GM12878 (cell line): ENCODE measurements around the gene ARHGEF26. TPM values are rescaled to one million over a fixed set of nuclear protein-coding genes. Genes with fewer than 3 reads are reported as not detected.

Experiments
- ATAC-seq: fragments of 200-7000 bp; cut with Tn5 transposase; 3 replicates; pipeline ENCODE4 v1.9.1; 2020; ENCODE audit warnings: mild to moderate bottlenecking, moderate library complexity
- Bru-seq: library from RNA; stranded (reverse); fragments of 400-500 nt; gene quantifications from one replicate; lab custom pipeline; 2021; lab: Mats Ljungman, UMichigan
- BruChase-seq, 2 experiments: library from RNA; stranded (reverse); fragments of 400-500 nt; gene quantifications; one replicate each; lab custom pipeline; 2021; lab: Mats Ljungman, UMichigan
- BruUV-seq: library from RNA; stranded (reverse); fragments of 400-500 nt; replicated peaks from 2 replicates; lab custom pipeline; 2021; lab: Mats Ljungman, UMichigan
- CTCF ChIA-PET: fragments of 300-600 bp; sonication (Branson Sonifier 250); formaldehyde crosslinking; extraction: SDS; loops from one replicate; lab custom pipeline; 2021; ENCODE audit warnings: inconsistent platforms; lab: Yijun Ruan, JAX
- POLR2A ChIA-PET: fragments of 350-600 bp; formaldehyde crosslinking; extraction: SDS; loops from one replicate; lab custom pipeline; 2021; ENCODE audit warnings: inconsistent platforms; lab: Charles Lee
- RAD21 ChIA-PET: fragments of 300-600 bp; sonication (Branson Sonifier 250); formaldehyde crosslinking; loops from one replicate; lab custom pipeline; 2023; ENCODE audit warnings: antibody characterized with exemption; ENCODE audit not compliant: unreplicated experiment; lab: Charles Lee
- SMC1A ChIA-PET: fragments of 300-600 bp; sonication (Branson Sonifier 250); formaldehyde crosslinking; loops from one replicate; lab custom pipeline; 2023; ENCODE audit not compliant: unreplicated experiment, uncharacterized antibody; lab: Charles Lee
- DNase-seq: peaks from one replicate; pipeline ENCODE4 v3.0.0-alpha.2; 2011; ENCODE audit warnings: low read depth, low spot score
- FAIRE-seq: peaks from 3 replicates; lab custom pipeline; 2011; peaks lifted over from hg19 to GRCh38; lab: Jason Lieb, UNC
- H2AFZ ChIP-seq: 2 replicates; pipeline ENCODE4 v1.6.0; 2011; ENCODE audit warnings: low read depth, low read length, control low read depth; ENCODE audit not compliant: control insufficient read depth
- H3K27ac ChIP-seq: 2 replicates; pipeline ENCODE4 v1.5.1; 2011; ENCODE audit warnings: control low read depth; ENCODE audit not compliant: control insufficient read depth, insufficient read depth
- H3K27me3 ChIP-seq, 2 experiments: replicated peaks in 1 of 2; 2 replicates each; pipeline versions ENCODE4 v1.6.0 to v1.6.1; 2011; ENCODE audit warnings: low read length in 1 of 2; ENCODE audit not compliant: control insufficient read depth in 2 of 2, insufficient read depth in 2 of 2
- H3K36me3 ChIP-seq, 2 experiments: 2 replicates each; pipeline ENCODE4 v1.5.1; 2011; ENCODE audit warnings: low read length in 1 of 2; ENCODE audit not compliant: control insufficient read depth in 2 of 2, insufficient read depth in 2 of 2
- H3K4me1 ChIP-seq: 2 replicates; pipeline ENCODE4 v1.6.1; 2011; ENCODE audit warnings: mild to moderate bottlenecking, low read length, moderate library complexity, mixed read lengths; ENCODE audit not compliant: control insufficient read depth, insufficient read depth
- H3K4me2 ChIP-seq: 2 replicates; pipeline ENCODE4 v1.6.0; 2011; ENCODE audit warnings: control low read depth; ENCODE audit not compliant: control insufficient read depth, insufficient read depth
- H3K4me3 ChIP-seq: fragments of 200-600 bp; sonication (generic); 2 replicates; pipeline ENCODE4 v1.5.1; 2016
- H3K79me2 ChIP-seq: 2 replicates; pipeline ENCODE4 v1.6.0; 2011; ENCODE audit warnings: low read length; ENCODE audit not compliant: control insufficient read depth, insufficient read depth
- H3K9ac ChIP-seq: 2 replicates; pipeline ENCODE4 v1.8.0; 2011; ENCODE audit warnings: low read length, control low read depth, mixed read lengths; ENCODE audit not compliant: control insufficient read depth, insufficient read depth
- H3K9me3 ChIP-seq: replicated peaks from 3 replicates; pipeline ENCODE4 v1.5.1; 2011; ENCODE audit warnings: mild to moderate bottlenecking, low read length; ENCODE audit not compliant: control insufficient read depth, insufficient read depth
- H4K20me1 ChIP-seq: 2 replicates; pipeline ENCODE4 v1.6.0; 2011; ENCODE audit not compliant: control insufficient read depth, insufficient read depth
- EGR1 ChIP-seq, 2 experiments: IDR thresholded peaks; 1 replicate in 1 of 2; 2 replicates in 1 of 2; pipeline ENCODE4 v1.6.1; 2011 to 2012; ENCODE audit warnings: low read depth in 2 of 2, low read length in 2 of 2, borderline replicate concordance in 1 of 2, mild to moderate bottlenecking in 1 of 2, moderate library complexity in 1 of 2
- SIN3A ChIP-seq: IDR thresholded peaks from 2 replicates; pipeline ENCODE4 v1.6.1; 2012; ENCODE audit warnings: low read depth, low read length, improper control_type of control experiment
- WGBS: methylation state at CpG from one replicate; pipeline ENCODE4 v1.1.6; 2016; ENCODE audit warnings: low lambda C conversion rate; ENCODE audit not compliant: insufficient replicate concordance, insufficient coverage; ENCODE audit errors: missing lambda C conversion rate; 5-methylcytosine and 5-hydroxymethylcytosine counted together
- in situ Hi-C: fragments of 300-500 bp; cut with MboI; formaldehyde crosslinking; loops from 9 replicates; pipeline ENCODE4 v1.14.3; 2018; ENCODE audit warnings: mixed read lengths
- intact Hi-C: fragments of 100-400 bp; cut with micrococcal nuclease; formaldehyde crosslinking; loops from one replicate; pipeline ENCODE4 v1.14.2; 2022; ENCODE audit not compliant: unreplicated experiment
- long read RNA-seq, 2 experiments: library from polyadenylated mRNA; unstranded; transcript quantifications; one replicate each; pipeline ENCODE4 v2.0.0, GENCODE V29; 2019 to 2020
- polyA minus RNA-seq, 3 experiments: library from RNA; depleted of rRNA, polyadenylated mRNA; stranded (reverse); fragments of >200 nt; gene quantifications; 2 replicates each; pipeline ENCODE4 v1.2.3, GENCODE V29; 2011
- polyA plus RNA-seq, 11 experiments: library from polyadenylated mRNA; depleted of rRNA in 4 of 11; unstranded in 6 of 11; stranded (reverse) in 5 of 11; fragments of >200 nt; fragmentation: Nextera tagmentation in 4 of 11; fragmentation: Illumina TruSeq in 1 of 11; extraction: Ambion mirVana in 4 of 11; extraction: Trizol in 1 of 11; gene quantifications; 1 replicate in 1 of 11; 2 replicates in 10 of 11; pipeline versions ENCODE4 v1.2.1 to v1.2.3, GENCODE V29; 2011 to 2016; ENCODE audit warnings: inconsistent platforms in 2 of 11, missing spikeins in 2 of 11, low read depth in 1 of 11
- total RNA-seq, 4 experiments: library from RNA; depleted of rRNA in 3 of 4; stranded (reverse); fragments of >200 nt in 3 of 4; fragmentation: Illumina TruSeq in 1 of 4; extraction: Trizol in 1 of 4; gene quantifications; 2 replicates each; pipeline versions ENCODE4 v1.2.1 to v1.2.3, GENCODE V29; 2013 to 2021

ARHGEF26 gene
- total RNA-seq (2013; cell fraction: nucleolus; rRNA removed), result not detected in 2 replicates
- total RNA-seq (2014; rRNA removed) (0.06 TPM in 1 of 2 replicates, not detected in the other), total RNA-seq (2014; rRNA removed; fragmentation: Illumina TruSeq; extraction: Trizol) (0.04 TPM in 1 of 2 replicates, not detected in the other), total RNA-seq (2021) (0.05 TPM in 1 of 2 replicates, not detected in the other), polyA plus RNA-seq (2011; rRNA removed) (0.12 and 0.13 TPM in 2 replicates), polyA plus RNA-seq (2014; fragmentation: Illumina TruSeq; extraction: Trizol) (0.04 TPM in 1 of 2 replicates, not detected in the other), polyA plus RNA-seq (2014; fragmentation: Nextera tagmentation; extraction: Ambion mirVana) (under 1 TPM; 0.02 to 0.05 TPM), polyA plus RNA-seq (2014; rRNA removed) (0.03 TPM in 1 of 2 replicates, not detected in the other), polyA plus RNA-seq (2016; fragmentation: Nextera tagmentation; extraction: Ambion mirVana) (under 1 TPM; 0.45 to 0.47 TPM), polyA minus RNA-seq (2011; rRNA and poly(A)+ RNA removed) (0.05 and 0.07 TPM in 2 replicates), Bru-seq, nascent RNA (percentile 7 among the genes with signal in this experiment), BruChase-seq, experiment 1, labeled RNA remaining after a 6-hour chase (percentile 11 among the genes with signal in this experiment), BruChase-seq, experiment 2, labeled RNA remaining after a 2-hour chase (percentile 15 among the genes with signal in this experiment)
- polyA plus RNA-seq (2011; ENCODE audit: low read depth), result not detected
- polyA plus RNA-seq (2011; cell fraction: cytosol; rRNA removed), result 0.03 and 0.09 TPM in 2 replicates
- 0.09 and 0.15 TPM in 2 replicates for polyA plus RNA-seq (2011; cell fraction: nucleus; rRNA removed)
- 0.03 and 0.04 TPM in 2 replicates for polyA plus RNA-seq (2012)
- not detected in 2 replicates for polyA minus RNA-seq (2011; cell fraction: cytosol; rRNA and poly(A)+ RNA removed)
- 0.36 and 0.38 TPM in 2 replicates for polyA minus RNA-seq (2011; cell fraction: nucleus; rRNA and poly(A)+ RNA removed)
- long read RNA-seq, experiment 1, partial matches to known transcripts, result 1 of 1 reads
- long read RNA-seq, experiment 1, other reads (novel, unspliced or antisense), result 0 of 1 reads
- long read RNA-seq, experiment 2, partial matches to known transcripts, result 0 of 1 reads
- long read RNA-seq, experiment 2, other reads (novel, unspliced or antisense), result 1 of 1 reads

DNA sequence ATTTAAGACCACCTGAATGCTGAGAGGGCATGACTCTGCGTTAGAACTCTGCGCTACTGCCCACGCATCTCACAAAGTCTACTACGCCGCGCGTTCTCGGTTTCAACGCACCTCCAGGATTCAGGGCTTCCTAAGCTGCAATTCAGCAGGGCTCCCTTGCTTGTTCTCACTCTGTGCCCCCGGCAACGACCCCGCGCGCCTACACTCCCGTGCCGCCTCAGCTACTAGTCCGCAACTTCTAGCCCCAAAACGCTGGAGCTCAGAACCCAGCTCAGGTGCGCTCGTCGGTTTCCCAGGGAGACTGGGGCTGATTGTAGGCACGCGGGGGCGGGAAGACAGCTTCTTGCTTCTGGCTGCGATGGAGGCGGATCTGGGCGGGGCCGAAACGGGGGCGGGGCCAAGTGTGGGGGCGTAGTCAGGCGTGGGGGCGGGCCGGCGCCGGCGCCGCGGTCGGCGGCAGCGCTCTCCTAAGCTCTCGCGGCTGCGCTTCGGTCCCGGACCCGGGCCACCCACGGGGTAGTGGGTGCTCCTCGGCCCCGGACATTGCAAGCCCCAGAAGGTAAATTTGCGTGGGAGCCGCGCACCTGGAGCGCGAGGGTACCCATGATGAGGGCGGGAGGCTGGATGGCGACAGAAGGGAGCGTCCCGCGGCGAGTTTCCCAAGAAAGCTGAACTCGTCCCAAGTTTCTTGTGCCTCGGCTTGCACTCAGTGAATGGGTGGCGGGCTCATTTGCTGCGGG, at the start of gene ARHGEF26:
ARHGEF26 (plus strand) TSS at position 430 of the 740 bp plus-strand sequence. CDS start 603 bp downstream, outside the sequence.
- intact Hi-C loops, result no loop called here
- H2AFZ ChIP-seq, result peak within 1 kb of the TSS; percentile 37

More for the DNA sequence above, at the start of gene ARHGEF26:
- POLR2A ChIA-PET, result interaction anchor here (0.6 to 0.7 kb wide), 2 partner anchors 587 to 867 kb away, joined by 3 to 4 read pairs; no protein-coding TSS in a partner anchor
- Histone ChIP-seq H3K9ac (no peak within 1 kb of the TSS), H3K36me3 (no peaks in the 10 kb centered on the region), H3K4me3 (peak within 1 kb of the TSS; percentile 59), H3K4me1 (no peaks in the 10 kb centered on the region; the same call in 1 of the 2 replicates), H3K27me3 (peaks cover 4 to 18% of the 10 kb centered on the region in 2 experiments), H3K9me3 (no peaks in the 10 kb centered on the region), H4K20me1 (no peaks in the 10 kb centered on the region), H3K27ac (no peak within 1 kb of the TSS), H3K79me2 (no peaks in the 10 kb centered on the region), H3K4me2 (peak within 1 kb of the TSS; percentile 81)
- no peak for TF ChIP-seq SIN3A
- TF ChIP-seq EGR1 (IDR thresholded peaks at IDR 0.05; ENCODE audit: borderline replicate concordance in 1 of 2, low read depth in 2 of 2, low read length in 2 of 2), result peak in 1 of 2 experiments; percentile 61; a peak in 1 of 3 replicates
- FAIRE-seq (no peak), ATAC-seq (peak; percentile 92), DNase-seq (no peak)
- 6% methylated on average over 42 of the region's 66 CpGs for WGBS
- RAD21 ChIA-PET, result no interaction called here
- BruUV-seq, result no TSS peak
- in situ Hi-C loops, result no loop called here
- CTCF ChIA-PET, result no interaction called here
- SMC1A ChIA-PET, result interaction anchor here (0.8 kb wide), 1 partner anchor 51 kb away, joined by 3 read pairs; no protein-coding TSS in a partner anchor
